NK-92 treated with Interleukin-12 subunit alpha and Interleukin-12 subunit beta, amount 100 ng/mL, for 24 hours (cell line): ENCODE measurements around the gene CDYL.
A peak's percentile ranks its signal among the peaks of the same experiment; 100 is the strongest.

Experiments used
- DNase-seq: peaks from one replicate; lab custom pipeline; 2025; lab: John Stamatoyannopoulos, UW

The CDYL gene, protein sequence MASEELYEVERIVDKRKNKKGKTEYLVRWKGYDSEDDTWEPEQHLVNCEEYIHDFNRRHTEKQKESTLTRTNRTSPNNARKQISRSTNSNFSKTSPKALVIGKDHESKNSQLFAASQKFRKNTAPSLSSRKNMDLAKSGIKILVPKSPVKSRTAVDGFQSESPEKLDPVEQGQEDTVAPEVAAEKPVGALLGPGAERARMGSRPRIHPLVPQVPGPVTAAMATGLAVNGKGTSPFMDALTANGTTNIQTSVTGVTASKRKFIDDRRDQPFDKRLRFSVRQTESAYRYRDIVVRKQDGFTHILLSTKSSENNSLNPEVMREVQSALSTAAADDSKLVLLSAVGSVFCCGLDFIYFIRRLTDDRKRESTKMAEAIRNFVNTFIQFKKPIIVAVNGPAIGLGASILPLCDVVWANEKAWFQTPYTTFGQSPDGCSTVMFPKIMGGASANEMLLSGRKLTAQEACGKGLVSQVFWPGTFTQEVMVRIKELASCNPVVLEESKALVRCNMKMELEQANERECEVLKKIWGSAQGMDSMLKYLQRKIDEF

DNA sequence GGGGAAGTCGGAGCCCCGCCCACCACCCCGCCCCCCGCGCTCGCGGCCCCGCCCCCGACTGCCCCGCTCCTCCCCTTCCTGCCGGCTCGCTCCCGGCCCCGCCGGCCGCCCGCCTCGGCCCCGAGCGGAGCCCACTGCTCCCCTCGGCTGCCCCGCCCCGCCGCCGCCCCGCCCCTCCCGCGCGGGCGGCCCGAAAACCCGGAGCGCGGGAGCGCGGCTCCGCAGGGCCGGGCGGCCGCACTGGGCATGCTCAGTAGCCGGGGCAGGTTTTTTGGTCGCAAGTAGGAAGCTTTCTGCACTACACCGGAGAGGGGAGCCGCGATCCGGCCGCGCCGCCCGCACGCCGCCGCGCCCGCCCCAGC lies at the start of gene CDYL:
Gene CDYL (plus strand): TSS at position 274 of the 362 bp plus-strand sequence. CDS start 380 bp downstream, outside the sequence.
- DNase-seq: peak; percentile 60

GRCh38 chr6:4726645-4727044 lies 49.6 kb upstream of the CDYL start:
- no peak for DNase-seq

DNA sequence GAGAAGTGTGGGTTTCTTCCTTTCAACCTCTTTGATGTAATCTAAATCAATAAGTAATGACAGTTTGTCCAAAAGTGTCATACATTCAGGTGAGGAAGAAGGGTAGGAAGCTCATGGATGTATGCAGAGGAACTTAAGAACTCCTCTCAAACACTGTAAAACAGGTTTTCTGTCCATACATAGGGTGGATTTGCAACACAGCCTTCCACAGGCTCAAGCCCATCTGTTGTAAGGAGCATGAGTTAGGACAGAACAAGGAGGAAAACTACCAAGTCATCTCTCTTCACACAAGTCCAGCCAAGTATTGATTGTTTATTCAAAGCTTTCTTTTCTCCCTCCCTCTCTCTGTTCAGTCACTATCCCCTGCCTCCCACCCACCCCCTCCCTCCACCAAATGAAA lies 49.0 kb upstream of the CDYL start:
- DNase-seq: no peak

GRCh38 chr6:4727671-4728435 lies 48.4 kb upstream of the CDYL start:
- peak; percentile 11 for DNase-seq

- no peak for DNase-seq
Observed at GRCh38 chr6:4728436-4728769, 47.8 kb upstream of the CDYL start.

DNA sequence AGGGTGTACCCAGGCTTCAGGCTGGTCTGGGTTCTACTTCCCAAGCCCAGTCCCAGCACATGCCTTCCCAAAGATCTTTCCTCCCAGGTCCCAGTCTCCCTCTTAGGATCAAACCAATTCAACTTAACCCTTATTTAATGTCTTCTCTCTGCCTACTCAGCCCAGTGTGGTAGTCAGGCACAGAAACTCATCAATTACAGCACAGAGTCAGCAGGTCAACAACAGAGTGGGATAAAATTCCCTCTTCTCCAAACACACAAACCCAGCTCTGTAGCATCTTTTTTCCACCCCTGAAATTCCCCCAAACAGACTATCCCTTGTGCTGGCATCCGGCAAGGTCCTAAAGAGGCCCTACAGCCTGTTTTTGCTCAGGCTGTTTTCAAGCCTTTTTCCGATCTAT lies 47.3 kb upstream of the CDYL start:
- no peak for DNase-seq

- DNase-seq: no peak
Observed at GRCh38 chr6:4731996-4732395, 44.2 kb upstream of the CDYL start.

DNA sequence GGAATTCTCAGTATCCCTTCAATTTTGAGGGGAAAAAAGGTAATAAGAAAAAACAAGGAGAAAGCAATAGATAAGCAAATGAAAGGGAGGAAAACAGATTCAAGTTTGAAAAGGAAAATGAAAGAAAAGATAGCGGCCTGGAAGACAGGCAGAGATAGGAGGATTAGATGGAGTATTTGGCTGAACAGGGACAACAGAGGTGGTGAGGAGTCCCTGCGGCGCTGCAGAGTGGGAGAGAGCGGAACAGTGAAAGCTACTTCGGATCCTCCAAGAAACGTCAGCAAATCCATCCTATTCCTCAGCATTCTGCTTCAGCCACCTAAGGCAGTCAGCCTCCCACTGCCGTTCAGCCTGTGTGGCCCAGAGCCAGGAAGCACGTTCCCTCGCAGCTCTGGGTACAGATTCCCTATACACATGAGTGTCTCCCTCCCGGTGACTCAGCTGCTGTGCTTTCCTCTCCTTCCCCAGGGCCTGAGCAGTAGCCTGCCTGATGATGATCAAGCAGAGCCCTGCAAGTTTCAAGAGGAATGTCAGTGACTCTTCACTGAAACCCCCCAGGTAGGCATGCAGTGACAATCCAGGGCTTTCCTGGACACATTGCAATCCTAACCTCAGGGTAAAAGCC lies 43.4 kb upstream of the CDYL start:
- no peak for DNase-seq

GRCh38 chr6:4736371-4736873 lies 39.8 kb upstream of the CDYL start:
- DNase-seq: no peak

GRCh38 chr6:4740032-4740431 lies 36.2 kb upstream of the CDYL start:
- DNase-seq: no peak

- no peak for DNase-seq
Observed at GRCh38 chr6:4743062-4743461, 33.1 kb upstream of the CDYL start.

- no peak for DNase-seq
Observed at GRCh38 chr6:4743926-4744325, 32.3 kb upstream of the CDYL start.

DNA sequence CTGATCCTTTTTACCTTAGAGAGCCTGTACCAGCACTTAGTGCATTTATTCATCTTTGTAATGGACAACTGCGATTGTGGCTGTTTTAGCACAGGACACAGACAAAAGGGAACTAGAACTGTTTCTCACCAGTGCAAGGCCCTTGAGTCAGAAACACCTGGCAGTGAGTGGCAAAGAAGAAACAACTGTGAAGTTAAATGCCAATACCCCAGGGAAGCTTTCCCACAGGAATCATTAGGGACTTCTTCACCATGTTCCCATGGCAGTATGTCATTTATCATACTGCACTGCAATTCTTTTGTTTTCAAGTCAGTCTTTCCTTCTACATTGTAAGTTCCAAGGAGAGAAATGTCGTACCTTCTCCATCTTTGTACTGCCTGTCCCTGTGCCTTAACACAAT lies 28.6 kb upstream of the CDYL start:
- no peak for DNase-seq

DNA sequence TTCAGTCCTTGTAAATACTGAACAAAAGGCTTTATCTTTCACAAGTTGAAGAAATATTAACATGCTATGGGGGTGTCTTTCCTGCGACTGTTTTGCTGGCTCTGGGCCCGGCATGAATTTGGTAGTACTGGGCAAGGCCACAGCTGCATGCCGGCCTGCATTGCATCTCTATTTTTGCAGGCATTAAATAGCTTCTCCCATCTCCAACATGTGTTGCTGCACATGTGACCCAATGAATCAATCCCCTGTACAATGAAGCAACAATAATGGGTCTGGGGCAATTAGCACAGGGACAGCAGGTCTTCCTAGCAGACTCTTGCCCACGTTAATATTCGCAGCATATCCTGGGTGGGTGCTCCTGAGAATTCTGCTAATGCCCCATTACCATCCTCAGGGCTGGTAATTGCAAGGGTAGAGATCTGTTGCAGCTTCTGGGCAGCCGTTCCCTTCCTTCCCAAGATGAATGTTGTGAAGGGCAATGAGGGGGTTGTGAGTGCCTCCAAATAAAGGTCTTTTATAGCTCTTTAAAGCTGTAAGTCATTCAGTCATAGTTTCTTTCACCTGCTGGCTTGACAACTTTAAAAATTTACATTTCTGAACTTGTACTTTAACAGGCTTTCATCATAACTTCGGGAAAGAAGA lies 24.3 kb upstream of the CDYL start:
- DNase-seq: no peak

- DNase-seq: no peak
Observed at GRCh38 chr6:4756247-4756646, 20.0 kb upstream of the CDYL start.

DNA sequence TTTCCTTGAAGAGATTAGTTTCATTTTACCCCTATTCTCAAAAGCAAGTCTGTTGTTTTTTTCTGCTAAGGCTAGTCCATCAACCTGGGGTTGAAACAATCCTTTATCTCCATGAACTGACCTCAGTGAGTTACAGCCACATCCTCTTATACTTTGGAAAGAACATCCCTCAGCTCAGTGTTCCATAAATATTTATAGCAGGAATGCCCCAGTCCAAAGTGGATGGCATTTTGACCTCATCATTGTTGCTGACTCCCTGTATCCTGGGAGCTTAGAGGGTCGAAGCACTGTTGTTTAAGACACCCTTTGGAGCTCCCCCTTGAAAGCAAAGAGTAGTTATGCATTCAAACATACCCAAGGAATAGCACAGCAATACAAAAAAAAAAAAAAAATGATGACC lies 16.2 kb upstream of the CDYL start:
- DNase-seq: no peak

- DNase-seq: no peak
Observed at GRCh38 chr6:4760773-4761172, 15.4 kb upstream of the CDYL start.

- no peak for DNase-seq
Observed at GRCh38 chr6:4762294-4762693, 13.9 kb upstream of the CDYL start.

DNA sequence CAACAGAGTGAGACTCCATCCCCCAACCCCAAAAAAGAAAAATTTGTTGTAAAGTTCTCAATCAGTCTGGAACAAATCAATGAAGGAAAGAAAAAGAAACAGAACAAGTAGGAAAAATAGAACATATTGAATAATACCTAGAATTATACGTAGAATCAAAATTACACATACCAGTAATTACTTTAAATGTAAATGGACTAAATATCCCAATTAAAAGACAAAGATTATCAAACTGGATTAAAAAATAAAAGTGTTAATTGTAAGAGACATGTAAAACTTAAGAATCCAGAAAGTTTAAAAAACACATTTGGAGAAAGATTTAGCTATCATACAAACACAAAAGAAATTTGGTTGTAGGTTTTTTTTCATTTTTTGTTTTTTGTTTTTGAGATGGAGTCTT lies 12.3 kb upstream of the CDYL start:
- no peak for DNase-seq

DNA sequence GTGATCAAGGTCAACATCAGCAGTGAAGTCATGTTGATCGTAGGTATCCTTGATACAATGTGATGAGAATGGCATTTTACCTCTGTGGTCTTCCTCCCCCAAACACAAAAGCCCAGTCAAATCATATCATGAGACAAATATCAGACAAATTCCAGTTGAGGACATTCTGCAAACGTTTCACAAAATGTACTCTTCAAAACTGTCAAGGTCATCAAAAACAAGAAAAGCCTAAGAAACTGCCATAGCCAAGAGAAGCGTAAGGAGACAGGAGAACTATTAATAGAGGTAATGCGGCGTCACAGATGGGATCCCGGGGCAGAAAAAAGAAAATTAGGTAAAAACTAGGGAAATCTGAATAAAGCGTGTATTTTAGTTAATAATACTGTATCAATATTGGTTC lies 7.4 kb upstream of the CDYL start:
- DNase-seq: no peak

- no peak for DNase-seq
Observed at GRCh38 chr6:4772750-4773149, 3.5 kb upstream of the CDYL start.

GRCh38 chr6:4773181-4773580 lies 3.0 kb upstream of the CDYL start:
- DNase-seq: no peak
